SK-N-SH treated with all-trans-retinoic acid at 6 μM for 48 hours (cell line): ENCODE data around the gene RBBP9.

Experiments used
- CSDC2 ChIP-seq: fragments of 250-450 bp; sonication (Bioruptor Pico); IDR thresholded peaks from 2 replicates; pipeline ENCODE4 v1.5.0; 2020; ENCODE audit warnings: mild to moderate bottlenecking, moderate library complexity
- PATZ1 ChIP-seq: fragments of 250-450 bp; sonication (Bioruptor Pico); IDR thresholded peaks from 2 replicates; pipeline ENCODE4 v1.8.0; 2020; ENCODE audit warnings: mild to moderate bottlenecking, moderate library complexity, borderline replicate concordance
- PPARA ChIP-seq: fragments of 250-450 bp; sonication (Bioruptor Pico); IDR thresholded peaks from 2 replicates; pipeline ENCODE4 v1.5.0; 2020; ENCODE audit warnings: mild to moderate bottlenecking, borderline replicate concordance
- ZFP3 ChIP-seq: fragments of 250-450 bp; sonication (Bioruptor Pico); IDR thresholded peaks from 2 replicates; pipeline ENCODE4 v1.5.0; 2020; ENCODE audit warnings: mild to moderate bottlenecking, moderate library complexity
- ZFP30 ChIP-seq: fragments of 450-650 bp; formaldehyde crosslinking; IDR thresholded peaks from 2 replicates; pipeline ENCODE4 v1.5.0; 2022; ENCODE audit warnings: mild to moderate bottlenecking, moderate library complexity
- ZNF8 ChIP-seq: fragments of 450-650 bp; formaldehyde crosslinking; IDR thresholded peaks from 2 replicates; pipeline ENCODE4 v1.5.0; 2020; ENCODE audit warnings: mild to moderate bottlenecking, moderate library complexity
- TF ChIP-seq, protein P1 (sequence below): fragments of 250-450 bp; sonication (Bioruptor Pico); IDR thresholded peaks from 2 replicates; pipeline ENCODE4 v1.5.1; 2020; ENCODE audit warnings: low read depth, mild to moderate bottlenecking, moderate library complexity
- TF ChIP-seq, protein P2 (sequence below): fragments of 250-450 bp; sonication (Bioruptor Pico); IDR thresholded peaks from 2 replicates; pipeline ENCODE4 v1.5.1; 2021; ENCODE audit warnings: mild to moderate bottlenecking, moderate library complexity

GRCh38 chr20:18513208-18513607 lies 16.2 kb upstream of the RBBP9 start:
- TF ChIP-seq ZNF8 (CRISPR knock-in tag) = no peak
- TF ChIP-seq ZFP3 (CRISPR knock-in tag) = no peak
- TF ChIP-seq PATZ1 = no peak
- TF ChIP-seq CSDC2 = no peak
- TF ChIP-seq PPARA (CRISPR knock-in tag) = no peak
- TF ChIP-seq, protein P1, sequence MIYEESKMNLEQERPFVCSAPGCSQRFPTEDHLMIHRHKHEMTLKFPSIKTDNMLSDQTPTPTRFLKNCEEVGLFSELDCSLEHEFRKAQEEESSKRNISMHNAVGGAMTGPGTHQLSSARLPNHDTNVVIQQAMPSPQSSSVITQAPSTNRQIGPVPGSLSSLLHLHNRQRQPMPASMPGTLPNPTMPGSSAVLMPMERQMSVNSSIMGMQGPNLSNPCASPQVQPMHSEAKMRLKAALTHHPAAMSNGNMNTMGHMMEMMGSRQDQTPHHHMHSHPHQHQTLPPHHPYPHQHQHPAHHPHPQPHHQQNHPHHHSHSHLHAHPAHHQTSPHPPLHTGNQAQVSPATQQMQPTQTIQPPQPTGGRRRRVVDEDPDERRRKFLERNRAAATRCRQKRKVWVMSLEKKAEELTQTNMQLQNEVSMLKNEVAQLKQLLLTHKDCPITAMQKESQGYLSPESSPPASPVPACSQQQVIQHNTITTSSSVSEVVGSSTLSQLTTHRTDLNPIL (CRISPR knock-in tag) = no peak
- TF ChIP-seq, protein P2, sequence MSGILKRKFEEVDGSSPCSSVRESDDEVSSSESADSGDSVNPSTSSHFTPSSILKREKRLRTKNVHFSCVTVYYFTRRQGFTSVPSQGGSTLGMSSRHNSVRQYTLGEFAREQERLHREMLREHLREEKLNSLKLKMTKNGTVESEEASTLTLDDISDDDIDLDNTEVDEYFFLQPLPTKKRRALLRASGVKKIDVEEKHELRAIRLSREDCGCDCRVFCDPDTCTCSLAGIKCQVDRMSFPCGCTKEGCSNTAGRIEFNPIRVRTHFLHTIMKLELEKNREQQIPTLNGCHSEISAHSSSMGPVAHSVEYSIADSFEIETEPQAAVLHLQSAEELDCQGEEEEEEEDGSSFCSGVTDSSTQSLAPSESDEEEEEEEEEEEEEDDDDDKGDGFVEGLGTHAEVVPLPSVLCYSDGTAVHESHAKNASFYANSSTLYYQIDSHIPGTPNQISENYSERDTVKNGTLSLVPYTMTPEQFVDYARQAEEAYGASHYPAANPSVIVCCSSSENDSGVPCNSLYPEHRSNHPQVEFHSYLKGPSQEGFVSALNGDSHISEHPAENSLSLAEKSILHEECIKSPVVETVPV (CRISPR knock-in tag) = no peak
- TF ChIP-seq ZFP30 (CRISPR knock-in tag) = no peak
